ENCODE results near the gene CLBA1.

The CLBA1 gene

DNA sequence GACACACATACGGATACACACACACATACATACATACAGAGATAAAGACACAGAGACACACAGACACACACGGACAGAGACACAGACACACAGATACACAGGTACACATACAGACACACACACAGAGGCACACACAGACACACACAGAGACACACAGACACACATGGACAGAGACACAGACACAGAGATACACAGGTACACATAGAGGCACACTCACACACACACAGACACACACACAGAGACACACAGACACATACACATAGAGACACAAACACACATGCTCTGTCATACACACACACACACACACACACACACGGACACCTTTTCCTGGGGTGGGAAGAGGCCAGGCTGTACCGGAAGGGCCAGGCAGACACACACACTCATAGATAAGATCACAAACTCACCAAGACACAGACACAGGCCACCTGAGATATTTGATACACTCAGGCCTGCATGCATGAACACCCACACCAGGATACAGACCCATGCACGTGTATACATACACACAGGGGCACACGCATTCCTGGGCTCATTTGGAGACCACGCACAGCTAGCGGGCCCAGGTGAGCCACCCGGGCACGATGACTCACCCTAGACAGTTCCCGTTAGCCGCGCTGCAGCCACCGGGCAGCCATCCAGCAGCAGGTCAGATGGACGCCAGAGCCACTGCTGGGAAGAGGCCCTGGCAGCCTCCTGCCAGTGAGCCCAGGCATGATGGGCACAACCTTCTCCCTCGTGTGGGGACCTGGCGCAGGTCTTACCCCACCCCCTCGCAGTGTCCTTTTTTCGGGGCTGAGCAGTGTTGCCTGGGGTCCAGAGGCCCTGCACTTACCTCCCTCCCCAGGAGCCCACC lies 5.6 kb upstream of the CLBA1 start:
- no peak for DNase-seq (ENCODE audit: low read depth)

DNA sequence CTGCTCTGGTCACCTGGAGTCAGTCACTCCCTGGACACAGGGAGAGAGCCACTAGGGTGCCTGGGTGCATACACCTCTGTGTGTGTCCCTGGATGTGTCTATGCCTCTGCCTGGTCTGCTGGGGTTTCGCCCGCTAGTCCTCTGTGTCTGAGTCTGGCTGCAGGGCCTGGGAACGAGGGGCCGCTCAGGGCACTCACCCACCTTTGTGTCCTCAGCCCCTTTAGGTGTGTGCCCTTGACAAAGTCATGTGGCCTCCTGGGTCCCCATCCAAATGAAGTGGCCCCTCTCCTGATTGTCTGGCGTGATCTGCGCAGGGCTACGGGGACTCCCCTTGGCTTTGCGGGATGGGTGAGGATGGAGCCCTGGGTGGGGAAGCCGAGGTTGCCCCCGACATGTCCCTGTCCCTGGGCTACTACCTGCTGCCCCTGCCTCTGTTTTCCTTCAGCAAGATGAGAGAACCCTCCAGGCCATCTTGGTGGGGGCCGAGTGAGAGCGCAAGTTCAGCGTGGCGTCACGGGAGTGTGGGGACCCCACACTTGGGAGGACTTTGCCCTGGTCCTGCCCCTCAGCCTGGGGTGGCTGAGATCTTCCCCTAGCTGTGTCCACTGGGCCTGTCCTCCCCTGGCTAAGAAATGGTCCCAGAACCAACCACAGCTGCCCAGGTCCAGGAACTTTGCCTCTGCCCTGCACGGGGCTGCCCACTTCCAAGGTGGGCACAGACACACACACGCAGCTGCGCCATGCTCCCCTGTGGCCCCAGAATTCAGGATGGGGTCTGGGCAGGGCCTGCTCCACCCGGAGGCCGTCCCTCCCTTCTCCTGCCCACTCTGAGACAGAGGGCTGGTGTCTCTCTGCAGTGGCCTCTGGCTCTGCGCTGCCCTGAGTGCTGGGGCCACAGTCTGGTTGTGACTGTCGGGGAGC lies 4.7 kb upstream of the CLBA1 start:
- DNase-seq (ENCODE audit: low read depth): no peak

DNA sequence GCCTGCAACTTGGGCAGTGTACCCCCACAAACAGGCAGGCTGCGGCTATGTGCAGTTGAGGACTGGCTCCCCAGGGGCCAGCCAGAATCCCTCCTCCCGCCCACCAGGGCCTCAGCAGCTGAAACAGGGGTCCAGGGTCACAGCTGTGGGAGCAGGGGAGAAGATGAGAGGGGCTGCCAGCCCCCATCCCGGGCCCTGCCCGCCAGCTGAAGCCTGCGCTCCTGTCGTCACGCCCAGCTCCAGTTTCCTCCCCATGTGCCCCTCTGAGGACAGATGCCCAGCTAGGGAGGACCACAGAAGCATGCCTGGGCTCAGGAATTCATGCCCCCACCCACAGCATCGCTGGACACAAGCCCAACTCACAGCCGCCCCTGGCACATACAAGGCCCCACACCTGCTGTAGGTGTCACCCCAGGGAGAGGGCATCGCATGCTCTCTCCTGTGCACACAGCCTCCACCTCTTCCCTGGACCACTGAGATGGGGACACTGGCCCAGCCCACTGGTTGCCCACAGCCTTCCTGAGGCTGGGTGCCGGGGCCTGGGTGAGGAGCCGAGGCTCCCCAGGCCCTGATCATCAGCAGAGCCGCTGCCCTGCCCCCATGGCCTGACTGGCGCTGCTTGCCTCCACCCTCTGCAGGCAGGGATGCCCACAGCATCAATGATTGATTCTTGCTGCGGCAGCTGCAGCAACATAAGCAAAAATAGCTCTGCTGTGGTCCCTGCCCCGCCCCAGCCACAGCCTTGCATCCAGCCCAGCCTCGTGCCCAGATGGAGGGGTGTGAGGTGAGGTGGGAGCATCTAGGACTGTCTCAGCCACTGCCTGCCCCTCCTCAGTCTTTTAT lies 3.7 kb upstream of the CLBA1 start:
- DNase-seq (ENCODE audit: low read depth): no peak

DNA sequence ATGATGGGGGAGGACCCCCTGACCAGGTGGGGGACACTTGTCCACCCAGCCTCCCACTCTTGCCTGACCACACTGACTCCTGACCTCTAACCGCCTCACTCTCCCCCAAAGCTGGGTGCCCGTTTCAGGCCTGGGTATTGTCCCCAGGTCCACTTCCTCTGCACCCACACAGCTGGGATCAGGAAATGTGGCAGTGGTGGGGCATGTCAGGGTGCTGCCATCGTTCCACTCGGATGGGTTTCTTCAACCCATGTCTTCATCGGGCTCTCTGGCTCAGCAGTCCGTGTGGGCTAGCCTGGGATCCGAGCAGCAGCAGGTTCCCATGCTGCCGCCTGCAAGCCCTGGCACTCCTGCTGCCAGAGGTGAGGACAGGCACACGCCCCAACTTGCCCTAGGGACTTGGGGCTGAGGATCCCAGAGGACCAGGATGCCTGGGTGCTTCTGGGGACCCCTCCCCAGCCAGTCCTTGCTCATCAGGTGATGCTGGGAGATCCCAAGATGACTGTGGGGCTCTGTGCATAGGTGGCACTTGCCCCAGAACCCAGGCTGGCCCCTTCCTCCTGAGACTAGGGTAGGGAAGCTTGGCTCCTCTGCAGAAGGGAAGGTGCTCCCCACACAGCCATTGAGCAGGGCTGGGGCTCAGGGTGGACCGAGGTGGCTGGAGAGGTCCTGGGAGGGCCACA lies 2.9 kb upstream of the CLBA1 start:
- DNase-seq (ENCODE audit: low read depth): no peak

DNA sequence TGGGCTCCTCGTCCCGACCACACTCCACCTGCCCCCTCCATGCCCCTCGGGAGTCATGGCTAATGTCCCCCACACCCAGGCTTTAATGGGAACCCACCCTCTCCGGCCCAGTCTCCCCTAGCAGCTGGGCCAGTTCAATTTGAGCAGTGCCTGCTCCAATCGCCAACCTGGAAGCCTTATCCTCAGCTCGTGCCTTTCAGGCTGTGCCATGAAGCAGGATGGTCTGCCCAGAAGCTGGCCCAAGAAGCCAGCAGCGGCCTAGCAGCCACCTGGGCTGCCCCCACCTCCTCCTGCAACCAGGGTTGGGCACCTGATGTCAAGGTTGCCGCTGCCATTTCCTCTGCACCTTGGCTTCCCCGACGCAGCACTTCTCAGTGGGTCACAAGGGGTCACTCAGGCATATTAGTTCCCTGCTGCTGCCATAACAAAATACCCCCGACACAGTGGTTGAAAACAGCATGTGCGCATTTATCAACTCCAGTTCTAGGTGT lies 2.3 kb upstream of the CLBA1 start:
- no peak for DNase-seq (ENCODE audit: low read depth)

- DNase-seq (ENCODE audit: low read depth): no peak
These were observed 1.3 kb upstream of the CLBA1 start for GRCh38 chr14:104984056-104984894.

- DNase-seq (ENCODE audit: low read depth): no peak
These were observed 1.0 kb downstream of the CLBA1 start for GRCh38 chr14:104986487-104987164.

- no peak for DNase-seq (ENCODE audit: low read depth)
These were observed 3.8 kb downstream of the CLBA1 start for GRCh38 chr14:104989236-104989950.

DNA sequence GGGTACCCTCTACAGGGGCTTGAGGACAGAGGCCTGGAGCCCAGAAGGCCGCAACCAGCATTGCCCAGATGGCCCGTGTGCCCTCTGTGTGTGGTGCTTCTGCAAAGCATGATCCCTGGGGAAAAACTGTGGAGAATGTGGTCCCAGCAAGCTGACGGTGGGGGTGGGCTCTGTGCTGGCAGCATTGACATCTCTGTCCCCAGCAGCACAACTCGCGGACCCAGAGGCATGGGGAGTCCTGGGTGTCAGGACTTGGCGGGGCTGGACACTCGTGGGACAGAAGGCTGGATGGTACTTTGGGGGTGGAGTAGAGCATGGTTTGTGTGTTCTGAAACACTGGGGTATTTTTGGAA lies 4.3 kb downstream of the CLBA1 start:
- DNase-seq (ENCODE audit: low read depth): no peak

DNA sequence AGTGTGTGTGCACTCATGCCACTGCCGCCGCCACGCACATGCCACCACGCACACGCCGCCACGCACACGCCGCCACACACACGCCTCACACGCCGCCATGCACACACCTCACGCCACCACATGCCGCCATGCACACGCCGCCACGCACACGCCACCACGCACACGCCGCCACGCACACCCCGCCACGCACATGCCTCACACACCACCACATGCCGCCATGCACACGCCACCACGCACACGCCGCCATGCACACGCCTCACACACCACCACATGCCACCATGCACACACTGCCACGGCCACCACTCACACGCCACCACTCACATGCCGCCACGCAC lies 6.3 kb downstream of the CLBA1 start:
- DNase-seq (ENCODE audit: low read depth): no peak

DNA sequence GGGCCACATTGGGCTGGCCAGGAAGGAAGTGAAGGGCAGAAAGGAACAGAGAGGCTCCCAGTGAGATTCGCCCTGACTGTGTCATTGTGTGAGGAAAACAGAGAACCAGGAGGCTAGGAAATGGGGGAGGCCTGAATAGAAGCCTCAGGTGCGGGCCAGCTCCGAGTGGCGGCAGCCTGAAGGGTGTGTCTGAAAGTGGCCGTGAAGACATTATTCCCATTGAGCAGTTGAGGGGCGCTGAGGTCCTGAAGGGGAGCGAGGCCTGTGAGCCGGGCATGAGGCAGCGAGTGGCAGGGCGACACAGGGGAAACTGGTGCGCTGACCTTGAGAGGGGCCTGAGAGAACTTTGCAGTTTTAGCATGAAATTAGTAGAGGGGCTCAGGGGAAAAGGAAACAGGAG lies 6.9 kb downstream of the CLBA1 start:
- DNase-seq (ENCODE audit: low read depth): no peak

DNA sequence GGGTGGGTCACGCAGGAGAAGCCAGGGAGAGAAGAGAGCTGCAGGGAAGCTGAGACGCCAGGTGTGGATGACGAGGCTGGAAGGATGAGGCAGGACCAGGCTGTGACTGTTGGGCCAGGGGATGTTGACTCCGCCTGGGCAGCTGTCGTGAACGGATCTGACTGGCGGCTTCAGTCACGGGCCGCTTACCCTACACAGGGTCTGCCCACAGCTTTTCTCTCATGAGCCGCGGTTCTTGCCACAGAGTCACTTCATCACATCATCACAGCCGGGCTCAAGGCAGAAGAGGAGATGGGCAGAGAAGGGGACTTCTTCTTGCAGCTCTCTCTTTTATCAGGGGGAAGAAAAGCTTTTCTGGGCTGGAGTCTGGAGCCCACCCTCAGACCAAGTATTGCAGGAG lies 7.7 kb downstream of the CLBA1 start:
- no peak for DNase-seq (ENCODE audit: low read depth)

- DNase-seq (ENCODE audit: low read depth): no peak
These were observed 8.4 kb downstream of the CLBA1 start for GRCh38 chr14:104993808-104994591.

GRCh38 chr14:104994978-104995377 lies 9.4 kb downstream of the CLBA1 start:
- no peak for DNase-seq (ENCODE audit: low read depth)

- no peak for DNase-seq (ENCODE audit: low read depth)
These were observed 10.4 kb downstream of the CLBA1 start for GRCh38 chr14:104996032-104996431.

DNA sequence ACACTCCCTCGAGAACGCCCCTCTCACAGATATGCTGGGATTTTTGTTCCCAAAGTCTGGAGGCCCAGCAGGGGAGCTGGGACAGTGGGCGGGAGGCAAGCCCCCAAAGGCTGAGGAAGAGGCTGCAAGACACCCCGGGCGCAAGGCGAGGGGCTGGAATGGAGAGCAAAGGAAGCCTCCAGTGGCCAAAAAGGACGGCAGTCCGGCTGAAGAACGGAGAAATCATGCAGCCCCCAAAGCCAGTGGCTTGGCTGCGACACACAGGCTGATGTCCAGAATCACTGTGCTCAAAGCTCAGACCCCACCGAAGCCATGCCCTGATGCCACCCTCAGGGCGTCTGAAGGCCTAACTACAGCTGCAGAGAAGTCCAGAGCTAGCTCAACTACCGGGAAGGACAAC lies 10.9 kb downstream of the CLBA1 start:
- no peak for DNase-seq (ENCODE audit: low read depth)

DNA sequence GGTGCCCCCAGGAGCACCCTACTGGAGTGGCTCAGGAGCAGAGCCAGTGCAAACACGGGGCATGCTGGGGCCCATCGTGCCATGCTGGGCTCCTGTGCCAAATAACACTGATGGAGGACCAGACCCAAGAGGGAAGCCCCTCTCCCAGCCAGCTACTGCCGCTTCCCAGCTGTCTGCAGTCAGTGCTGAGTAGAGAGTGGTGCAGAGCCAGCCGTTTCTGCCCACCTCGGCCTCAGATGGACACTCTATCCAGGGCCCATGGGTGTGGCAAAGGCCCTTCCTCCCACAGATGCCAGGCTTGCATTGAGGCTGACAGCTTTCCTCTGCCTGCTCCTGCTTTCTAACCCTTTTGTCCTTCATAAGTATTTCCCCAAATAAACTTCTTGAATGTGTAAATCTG lies 13.2 kb downstream of the CLBA1 start:
- DNase-seq (ENCODE audit: low read depth): no peak

GRCh38 chr14:104999361-104999760 lies 13.8 kb downstream of the CLBA1 start:
- DNase-seq (ENCODE audit: low read depth): no peak
